Karpas-422 (cell line): ENCODE results near the gene TMEM108. TPM values are rescaled to one million over a fixed set of nuclear protein-coding genes. Genes with fewer than 3 reads are reported as not detected.

ENCODE experiments used
- DNase-seq: peaks from one replicate; pipeline ENCODE4 v3.0.0-alpha.2; 2015
- H2AFZ ChIP-seq: fragments of 200-600 bp; sonication (generic); 2 replicates; pipeline ENCODE4 v1.6.1; 2014; ENCODE audit warnings: antibody characterized with exemption, low read length, mixed read lengths
- H3K27ac ChIP-seq: fragments of 200-600 bp; sonication (generic); 2 replicates; pipeline ENCODE4 v1.5.1; 2014; ENCODE audit warnings: mild to moderate bottlenecking, low read length, moderate library complexity
- H3K27me3 ChIP-seq: fragments of 200-600 bp; sonication (generic); 2 replicates; pipeline ENCODE4 v1.6.1; 2014; ENCODE audit warnings: low read length, mixed read lengths
- H3K36me3 ChIP-seq: fragments of 200-600 bp; sonication (generic); 2 replicates; pipeline ENCODE4 v1.6.1; 2014; ENCODE audit warnings: low read length, mixed read lengths; ENCODE audit not compliant: insufficient read depth
- H3K4me1 ChIP-seq: fragments of 200-600 bp; sonication (generic); 2 replicates; pipeline ENCODE4 v1.6.1; 2014; ENCODE audit warnings: mild to moderate bottlenecking, low read length, mixed read lengths
- H3K4me2 ChIP-seq: fragments of 200-600 bp; sonication (generic); 2 replicates; pipeline ENCODE4 v1.6.1; 2014; ENCODE audit warnings: low read length, low read depth, mild to moderate bottlenecking; ENCODE audit not compliant: poor library complexity, severe bottlenecking
- H3K4me3 ChIP-seq: fragments of 200-600 bp; sonication (generic); 2 replicates; pipeline ENCODE4 v1.5.1; 2014; ENCODE audit warnings: mild to moderate bottlenecking, antibody characterized with exemption, low read length, mixed read lengths
- H3K79me2 ChIP-seq: fragments of 200-600 bp; sonication (generic); 2 replicates; pipeline ENCODE4 v1.6.1; 2014; ENCODE audit warnings: mild to moderate bottlenecking, low read length, mixed read lengths
- H3K9ac ChIP-seq: fragments of 200-600 bp; sonication (generic); 2 replicates; pipeline ENCODE4 v1.6.0; 2014; ENCODE audit warnings: low read length
- H3K9me2 ChIP-seq: fragments of 200-600 bp; sonication (generic), shearing (Covaris generic); replicated peaks from 2 replicates; pipeline ENCODE4 v1.6.0; 2014; ENCODE audit warnings: mild to moderate bottlenecking, low read length, moderate library complexity; ENCODE audit not compliant: insufficient read depth
- H3K9me3 ChIP-seq: fragments of 300-700, 200-600 bp; sonication (generic); 2 replicates; pipeline ENCODE4 v1.6.1; 2014; ENCODE audit warnings: low read length, mixed read lengths
- H4K20me1 ChIP-seq: fragments of 200-600 bp; sonication (generic); 2 replicates; pipeline ENCODE4 v1.6.1; 2014; ENCODE audit warnings: mild to moderate bottlenecking, antibody characterized with exemption, low read length, low read depth; ENCODE audit not compliant: insufficient read depth
- total RNA-seq: library from RNA; depleted of rRNA; stranded (reverse); fragments of >200 nt; shearing (Covaris generic); gene quantifications from 2 replicates; pipeline ENCODE4 v1.2.3, GENCODE V29; 2014; ENCODE audit warnings: low replicate concordance

The TMEM108 gene
- total RNA-seq, 1 experiment from 2014 or later = not detected

- Histone ChIP-seq H3K9me3 (no peaks in the 10 kb centered on the region), H3K9ac (no peak overlapping the region), H3K4me1 (no peaks in the 10 kb centered on the region), H3K4me3 (no peak overlapping the region), H4K20me1 (no peaks in the 10 kb centered on the region), H3K79me2 (no peaks in the 10 kb centered on the region), H3K27me3 (0 out of 2 replicates have a peak, but pooled peaks cover 3% of the 10 kb centered on the region), H3K36me3 (no peaks in the 10 kb centered on the region), H3K9me2 (no peaks in the 10 kb centered on the region), H3K27ac (no peak overlapping the region), H3K4me2 (no peak overlapping the region), H2AFZ (no peak overlapping the region)
- no peak for DNase-seq
Measured at GRCh38 chr3:133329626-133330025, 291.4 kb downstream of the TMEM108 start.

- no peak overlapping the region for H3K27ac ChIP-seq
- no peaks in the 10 kb centered on the region for H3K9me2 ChIP-seq
- no peaks in the 10 kb centered on the region for H3K36me3 ChIP-seq
- no peaks in the 10 kb centered on the region for H4K20me1 ChIP-seq
- H3K4me3 ChIP-seq = no peak overlapping the region
- H3K9me3 ChIP-seq = no peaks in the 10 kb centered on the region
- H3K27me3 ChIP-seq = 0 out of 2 replicates have a peak, but pooled peaks cover 3% of the 10 kb centered on the region
- no peak overlapping the region for H3K9ac ChIP-seq
- no peak for DNase-seq
- H3K79me2 ChIP-seq = no peaks in the 10 kb centered on the region
- H3K4me2 ChIP-seq = no peak overlapping the region
- H3K4me1 ChIP-seq = no peaks in the 10 kb centered on the region
- no peak overlapping the region for H2AFZ ChIP-seq
Measured at GRCh38 chr3:133330065-133330464, 291.9 kb downstream of the TMEM108 start.

- Histone ChIP-seq H3K27ac (no peak overlapping the region), H2AFZ (no peak overlapping the region), H3K4me1 (no peaks in the 10 kb centered on the region), H3K9me3 (no peaks in the 10 kb centered on the region), H3K4me2 (no peak overlapping the region), H3K4me3 (no peak overlapping the region), H3K9ac (no peak overlapping the region), H3K36me3 (no peaks in the 10 kb centered on the region), H3K27me3 (0 out of 2 replicates have a peak, but pooled peaks cover 3% of the 10 kb centered on the region), H4K20me1 (no peaks in the 10 kb centered on the region), H3K79me2 (no peaks in the 10 kb centered on the region), H3K9me2 (no peaks in the 10 kb centered on the region)
- no peak for DNase-seq
Measured at GRCh38 chr3:133330522-133330921, 292.3 kb downstream of the TMEM108 start.

- DNase-seq = no peak
- Histone ChIP-seq H3K36me3 (no peaks in the 10 kb centered on the region), H4K20me1 (no peaks in the 10 kb centered on the region)
Measured at GRCh38 chr3:133354721-133355120, 316.5 kb downstream of the TMEM108 start.

GRCh38 chr3:133360476-133360875 lies 322.3 kb downstream of the TMEM108 start:
- DNase-seq = no peak
- no peaks in the 10 kb centered on the region for H4K20me1 ChIP-seq
- H3K27me3 ChIP-seq = 0 out of 2 replicates have a peak, but pooled peaks cover 3% of the 10 kb centered on the region
- H3K4me3 ChIP-seq = no peak overlapping the region
- no peaks in the 10 kb centered on the region for H3K9me2 ChIP-seq
- H3K27ac ChIP-seq = no peak overlapping the region
- H3K9ac ChIP-seq = no peak overlapping the region
- no peaks in the 10 kb centered on the region for H3K9me3 ChIP-seq
- H3K79me2 ChIP-seq = no peaks in the 10 kb centered on the region
- H3K36me3 ChIP-seq = no peaks in the 10 kb centered on the region
- no peak overlapping the region for H3K4me2 ChIP-seq
- no peaks in the 10 kb centered on the region for H3K4me1 ChIP-seq
- no peak overlapping the region for H2AFZ ChIP-seq

More at GRCh38 chr3:133354721-133355120, 316.5 kb downstream of the TMEM108 start:
- H3K4me1 ChIP-seq = no peaks in the 10 kb centered on the region
- no peak overlapping the region for H3K4me3 ChIP-seq
- H3K4me2 ChIP-seq = no peak overlapping the region
- H2AFZ ChIP-seq = no peak overlapping the region
- H3K9ac ChIP-seq = no peak overlapping the region
- no peaks in the 10 kb centered on the region for H3K79me2 ChIP-seq
- no peaks in the 10 kb centered on the region for H3K27me3 ChIP-seq
- H3K27ac ChIP-seq = no peak overlapping the region
- H3K9me3 ChIP-seq = no peaks in the 10 kb centered on the region
- no peaks in the 10 kb centered on the region for H3K9me2 ChIP-seq

GRCh38 chr3:133361011-133361410 lies 322.8 kb downstream of the TMEM108 start:
- Histone ChIP-seq H3K27ac (no peak overlapping the region), H2AFZ (no peak overlapping the region), H4K20me1 (0 out of 2 replicates have a peak, but pooled peaks cover under 1% of the 10 kb centered on the region), H3K4me1 (no peaks in the 10 kb centered on the region), H3K9me3 (no peaks in the 10 kb centered on the region), H3K4me2 (no peak overlapping the region), H3K4me3 (no peak overlapping the region), H3K79me2 (no peaks in the 10 kb centered on the region), H3K36me3 (no peaks in the 10 kb centered on the region), H3K9me2 (no peaks in the 10 kb centered on the region), H3K27me3 (0 out of 2 replicates have a peak, but pooled peaks cover 3% of the 10 kb centered on the region), H3K9ac (no peak overlapping the region)
- DNase-seq = no peak

- 0 out of 2 replicates have a peak, but pooled peaks cover 3% of the 10 kb centered on the region for H3K27me3 ChIP-seq
- H3K4me1 ChIP-seq = no peaks in the 10 kb centered on the region
- no peaks in the 10 kb centered on the region for H3K36me3 ChIP-seq
- H3K9me3 ChIP-seq = no peaks in the 10 kb centered on the region
- no peak overlapping the region for H2AFZ ChIP-seq
- 0 out of 2 replicates have a peak, but pooled peaks cover 2% of the 10 kb centered on the region for H4K20me1 ChIP-seq
- no peaks in the 10 kb centered on the region for H3K79me2 ChIP-seq
- no peak overlapping the region for H3K9ac ChIP-seq
- no peaks in the 10 kb centered on the region for H3K9me2 ChIP-seq
- DNase-seq = no peak
- no peak overlapping the region for H3K27ac ChIP-seq
- H3K4me3 ChIP-seq = no peak overlapping the region
- no peak overlapping the region for H3K4me2 ChIP-seq
Measured at GRCh38 chr3:133361435-133361834, 323.2 kb downstream of the TMEM108 start.

- no peaks in the 10 kb centered on the region for H3K9me3 ChIP-seq
- no peak for DNase-seq
- H3K4me1 ChIP-seq = no peaks in the 10 kb centered on the region
Measured at GRCh38 chr3:133362539-133362938, 324.3 kb downstream of the TMEM108 start.

More at GRCh38 chr3:133362539-133362938, 324.3 kb downstream of the TMEM108 start:
- Histone ChIP-seq H3K9me2 (no peaks in the 10 kb centered on the region), H3K27ac (no peak overlapping the region), H3K27me3 (0 out of 2 replicates have a peak, but pooled peaks cover 3% of the 10 kb centered on the region), H3K79me2 (no peaks in the 10 kb centered on the region), H3K9ac (no peak overlapping the region), H3K4me3 (no peak overlapping the region), H3K4me2 (no peak overlapping the region), H4K20me1 (0 out of 2 replicates have a peak, but pooled peaks cover 2% of the 10 kb centered on the region), H3K36me3 (no peaks in the 10 kb centered on the region), H2AFZ (no peak overlapping the region)
